Stomach smooth muscle (tissue), 2 donors: ENCODE results near the gene NR2F2.

ENCODE experiments used
- H3K27ac ChIP-seq: one replicate; pipeline ENCODE4 v1.7.0; 2013; ENCODE audit warnings: mild to moderate bottlenecking, low read length, inconsistent platforms
- H3K27me3 ChIP-seq, 2 donors: one replicate each; pipeline ENCODE4 v1.7.0; 2013; ENCODE audit warnings: low read length in 2 of 2; ENCODE audit not compliant: insufficient read depth in 2 of 2, control insufficient read depth in 1 of 2
- H3K36me3 ChIP-seq, 2 donors: one replicate each; pipeline ENCODE4 v1.7.0; 2013; ENCODE audit warnings: low read length in 2 of 2; ENCODE audit not compliant: control insufficient read depth in 2 of 2, insufficient read depth in 2 of 2
- H3K4me1 ChIP-seq: one replicate; pipeline ENCODE4 v1.7.0; 2013; ENCODE audit warnings: low read length; ENCODE audit not compliant: control insufficient read depth, insufficient read depth
- H3K4me3 ChIP-seq, 2 donors: one replicate each; pipeline ENCODE4 v1.7.0; 2013; ENCODE audit warnings: low read length in 2 of 2
- H3K9ac ChIP-seq, 2 donors: one replicate each; pipeline ENCODE4 v1.7.0; 2013; ENCODE audit warnings: low read length in 2 of 2, mild to moderate bottlenecking in 1 of 2
- H3K9me3 ChIP-seq, 2 donors: one replicate each; pipeline ENCODE4 v1.7.0; 2013; ENCODE audit warnings: low read length in 2 of 2; ENCODE audit not compliant: control insufficient read depth in 2 of 2
- donor health status: healthy.
- donor health status: Pancreatic carcinoma.

NR2F2 gene

DNA sequence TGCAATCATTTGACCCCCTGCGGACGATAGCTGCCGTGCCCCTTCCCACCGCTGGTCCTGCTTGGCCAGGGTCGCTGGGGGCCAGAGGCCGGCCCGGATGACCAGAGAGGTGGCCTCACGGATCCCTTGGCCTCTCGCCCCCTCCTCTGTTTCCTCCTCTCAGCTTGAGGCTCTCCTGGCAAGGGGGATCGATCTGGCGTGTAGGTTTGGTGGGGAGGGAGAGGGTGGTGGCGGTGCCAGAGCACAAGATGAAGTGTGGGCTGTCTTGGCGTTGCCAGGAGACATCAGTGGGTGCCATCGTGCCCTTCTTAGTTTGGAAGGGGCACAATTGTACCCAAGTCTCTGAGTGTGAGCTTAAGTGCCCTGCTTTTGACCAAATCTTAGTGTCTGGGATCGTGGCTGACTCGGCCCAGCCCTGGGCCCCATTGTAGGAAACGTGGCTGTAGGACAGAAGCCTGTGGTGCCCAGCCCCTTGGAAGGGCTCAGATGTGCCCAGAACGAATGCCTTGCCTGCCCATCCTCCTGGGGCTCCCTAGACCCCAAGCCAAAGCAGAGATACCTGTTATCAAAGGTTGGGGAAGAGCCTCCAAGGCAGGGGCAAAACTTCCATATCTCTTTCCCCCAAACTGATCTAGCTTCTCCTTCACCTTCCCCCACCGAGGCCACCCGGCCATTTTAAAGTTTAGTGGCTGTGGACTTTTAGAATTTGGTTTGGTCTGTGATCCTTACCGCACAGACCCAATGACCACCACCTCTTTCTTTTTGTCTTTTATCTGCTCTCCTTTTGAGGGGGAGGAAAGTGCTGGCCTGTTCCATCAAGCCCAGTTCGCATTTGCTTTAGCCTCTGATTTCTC lies 14.4 kb downstream of the NR2F2 start:
- Histone ChIP-seq H3K4me1 (peaks cover 59% of the 10 kb centered on the region), H3K4me3 (peak overlapping the region; percentile 80 to 100), H3K9me3 (no peaks in the 10 kb centered on the region), H3K9ac (peak overlapping the region; percentile 73 to 83), H3K27ac (peak overlapping the region; percentile 98), H3K27me3 (no peaks in the 10 kb centered on the region), H3K36me3 (no peaks in the 10 kb centered on the region)

DNA sequence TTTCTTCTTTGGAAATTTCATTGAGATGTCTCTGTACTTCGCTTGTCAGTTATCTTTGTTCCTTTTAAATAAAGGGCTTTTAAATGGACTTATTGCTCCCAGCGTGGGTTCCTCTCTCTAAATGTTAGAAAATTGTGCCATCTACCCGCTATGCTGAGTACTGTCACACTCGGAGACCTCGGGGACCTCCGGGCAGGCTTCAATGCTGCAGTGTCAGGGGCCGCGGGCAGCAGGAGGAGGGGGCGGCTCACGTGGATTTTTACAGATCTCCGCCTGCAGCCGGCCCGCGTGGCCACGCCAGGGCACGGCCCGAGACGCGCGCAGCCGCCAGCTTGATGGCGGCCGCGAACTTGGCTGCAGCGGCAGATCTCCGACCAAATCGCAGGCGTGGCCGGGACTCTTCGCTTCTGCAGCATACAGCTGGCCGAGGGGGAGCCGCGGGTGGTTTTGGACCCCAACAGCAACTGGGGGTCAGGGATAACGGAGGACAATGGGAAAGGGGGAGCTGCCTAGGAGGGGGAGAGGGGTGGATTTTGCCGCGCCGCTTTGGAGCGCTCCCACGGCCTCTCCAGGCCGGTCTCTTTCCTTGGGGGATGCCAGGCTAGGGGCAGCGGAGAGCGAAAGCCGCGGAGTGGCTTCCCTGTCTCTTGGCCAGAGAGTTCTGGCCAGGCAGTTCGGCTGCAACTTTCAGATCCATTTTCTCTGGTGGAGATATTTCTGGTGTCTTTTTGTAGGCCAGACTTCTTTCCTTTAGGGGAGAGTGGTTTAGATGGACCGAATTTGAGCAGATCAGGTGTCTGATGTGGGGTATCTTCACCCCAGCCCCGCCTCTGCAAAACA lies 15.3 kb downstream of the NR2F2 start:
- H3K27me3 ChIP-seq, result no peaks in the 10 kb centered on the region
- no peaks in the 10 kb centered on the region for H3K36me3 ChIP-seq
- H3K9ac ChIP-seq, result peak overlapping the region; percentile 73 to 83
- H3K4me3 ChIP-seq, result peak overlapping the region; percentile 80 to 100
- peaks cover 60% of the 10 kb centered on the region for H3K4me1 ChIP-seq
- peak overlapping the region; percentile 98 for H3K27ac ChIP-seq
- no peaks in the 10 kb centered on the region for H3K9me3 ChIP-seq

DNA sequence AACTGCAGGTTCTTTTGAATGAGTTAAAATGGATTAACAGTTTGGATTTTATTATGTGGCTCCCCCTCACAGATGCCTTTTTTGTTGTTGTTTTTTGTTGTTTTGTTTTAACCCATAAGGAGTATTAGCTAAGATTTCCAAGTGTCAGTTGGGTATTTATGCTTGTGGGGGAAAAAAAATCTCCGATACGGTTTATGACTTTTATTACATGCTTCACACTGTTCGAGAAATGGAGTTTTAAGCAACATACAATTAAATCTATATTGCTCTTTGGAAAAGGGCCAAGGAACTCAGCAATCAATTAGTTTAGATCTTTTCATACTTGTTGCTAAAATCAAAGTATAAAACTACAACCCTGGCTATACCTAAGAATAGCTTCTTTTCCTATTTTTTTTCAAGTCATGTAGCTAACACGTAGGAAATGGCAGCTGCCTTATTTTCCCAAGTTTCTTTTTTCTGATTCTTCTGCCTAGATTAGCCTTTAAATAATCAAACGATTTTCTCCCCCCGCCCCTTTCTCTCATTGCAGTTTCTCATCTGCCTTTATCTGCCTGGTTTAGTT lies 16.0 kb downstream of the NR2F2 start:
- H3K4me1 ChIP-seq, result peaks cover 66% of the 10 kb centered on the region
- no peaks in the 10 kb centered on the region for H3K9me3 ChIP-seq
- H3K27ac ChIP-seq, result peak overlapping the region; percentile 98
- H3K36me3 ChIP-seq, result no peaks in the 10 kb centered on the region
- H3K4me3 ChIP-seq, result peak overlapping the region; percentile 80 to 100
- peak overlapping the region; percentile 73 to 83 for H3K9ac ChIP-seq
- no peaks in the 10 kb centered on the region for H3K27me3 ChIP-seq

DNA sequence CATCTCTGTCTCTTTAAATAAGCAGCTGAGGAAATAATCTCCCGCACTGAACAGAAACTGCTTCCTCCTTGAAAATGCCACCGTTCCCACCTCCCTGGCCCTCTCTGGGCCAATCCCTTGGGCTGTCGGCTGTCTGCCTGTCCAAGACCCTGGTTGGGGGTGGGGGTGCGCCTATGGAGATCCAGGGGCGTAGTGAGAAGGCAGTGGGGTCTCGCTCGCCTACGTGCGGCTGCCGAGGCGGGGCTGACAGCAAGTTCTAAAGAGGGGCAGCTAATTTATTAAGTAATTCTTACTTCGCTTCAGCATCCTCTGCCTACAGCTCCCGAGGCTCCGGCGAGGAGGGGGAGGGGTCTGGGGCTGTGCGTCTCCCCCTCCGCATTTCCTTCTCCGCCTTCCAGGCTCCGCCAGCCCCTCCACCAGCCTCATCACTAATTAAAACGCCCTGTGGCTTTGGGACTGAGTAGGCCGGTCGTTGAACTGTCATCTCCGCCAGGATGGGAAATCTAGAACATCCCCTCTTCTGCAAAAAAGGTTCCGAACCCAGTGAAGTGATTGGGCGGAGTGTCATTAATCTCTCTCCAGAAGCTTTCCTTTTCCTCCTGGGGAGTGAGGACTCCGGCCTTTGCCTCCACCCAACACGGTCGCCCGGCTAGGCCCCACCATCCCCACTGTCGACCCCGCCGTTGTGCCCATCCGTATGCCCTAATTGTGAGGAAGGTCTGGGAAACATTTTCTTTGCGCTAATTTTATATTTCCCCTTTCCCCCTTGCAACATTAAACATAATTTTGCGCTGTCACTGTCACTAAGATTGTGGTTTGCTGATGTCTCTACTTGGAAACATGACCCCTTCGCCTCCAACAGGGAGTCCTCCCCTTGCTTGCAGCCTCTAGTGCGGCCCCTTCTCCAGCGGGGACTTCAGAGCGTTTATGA lies 16.9 kb downstream of the NR2F2 start:
- Histone ChIP-seq H3K9ac (peak overlapping the region; percentile 73 to 83), H3K36me3 (no peaks in the 10 kb centered on the region), H3K27ac (peak overlapping the region; percentile 98), H3K9me3 (no peaks in the 10 kb centered on the region), H3K4me1 (peaks cover 69% of the 10 kb centered on the region), H3K4me3 (peak overlapping the region; percentile 80 to 100), H3K27me3 (no peaks in the 10 kb centered on the region)

DNA sequence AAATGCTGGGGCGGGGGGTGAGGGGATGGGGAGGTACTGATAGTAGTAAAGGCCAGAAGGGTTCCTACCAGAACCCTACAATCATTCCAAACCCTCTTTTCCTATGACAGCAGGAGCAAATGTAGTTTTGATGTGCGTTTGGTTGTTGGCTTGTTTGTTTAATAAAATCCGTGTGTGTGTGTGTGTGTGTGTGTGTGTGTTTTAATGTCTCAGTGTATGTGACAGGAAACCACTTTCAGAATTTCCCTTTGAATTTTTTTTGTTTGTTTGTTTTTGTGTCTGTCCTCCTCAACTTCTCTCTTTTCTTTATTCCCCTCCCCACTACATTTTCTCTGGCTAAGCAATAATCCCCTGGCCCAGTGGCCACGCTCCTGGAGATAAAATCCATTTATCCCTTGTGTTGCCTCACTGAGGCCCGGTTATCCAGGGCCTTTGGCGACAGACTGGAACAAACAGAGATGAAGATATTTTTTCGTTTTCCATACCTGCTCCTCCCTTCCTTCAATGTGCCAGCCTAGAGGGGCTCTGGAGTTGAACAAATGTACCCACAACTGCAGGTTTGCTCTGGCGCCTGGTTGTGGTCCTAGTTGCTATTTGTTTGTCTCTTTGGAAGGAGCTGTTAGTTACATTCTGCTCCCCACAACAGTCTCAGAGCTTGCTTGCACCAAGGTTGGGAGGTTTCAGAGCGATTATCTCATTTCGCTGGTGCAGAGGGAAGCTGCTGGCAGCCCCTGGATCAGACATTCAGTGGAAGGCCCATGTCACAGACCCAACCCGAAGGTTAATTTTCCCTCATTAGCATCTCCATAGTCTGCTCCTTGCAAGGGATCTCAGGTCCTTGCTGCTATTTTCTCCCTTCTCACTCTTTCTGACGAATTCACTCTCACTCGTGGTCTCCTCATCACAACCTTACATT lies 17.9 kb downstream of the NR2F2 start:
- Histone ChIP-seq H3K27me3 (no peaks in the 10 kb centered on the region), H3K27ac (peak overlapping the region; percentile 98), H3K4me3 (peak overlapping the region; percentile 80 to 100), H3K9ac (peak overlapping the region; percentile 69 to 83), H3K4me1 (peaks cover 71% of the 10 kb centered on the region), H3K36me3 (no peaks in the 10 kb centered on the region), H3K9me3 (no peaks in the 10 kb centered on the region)

DNA sequence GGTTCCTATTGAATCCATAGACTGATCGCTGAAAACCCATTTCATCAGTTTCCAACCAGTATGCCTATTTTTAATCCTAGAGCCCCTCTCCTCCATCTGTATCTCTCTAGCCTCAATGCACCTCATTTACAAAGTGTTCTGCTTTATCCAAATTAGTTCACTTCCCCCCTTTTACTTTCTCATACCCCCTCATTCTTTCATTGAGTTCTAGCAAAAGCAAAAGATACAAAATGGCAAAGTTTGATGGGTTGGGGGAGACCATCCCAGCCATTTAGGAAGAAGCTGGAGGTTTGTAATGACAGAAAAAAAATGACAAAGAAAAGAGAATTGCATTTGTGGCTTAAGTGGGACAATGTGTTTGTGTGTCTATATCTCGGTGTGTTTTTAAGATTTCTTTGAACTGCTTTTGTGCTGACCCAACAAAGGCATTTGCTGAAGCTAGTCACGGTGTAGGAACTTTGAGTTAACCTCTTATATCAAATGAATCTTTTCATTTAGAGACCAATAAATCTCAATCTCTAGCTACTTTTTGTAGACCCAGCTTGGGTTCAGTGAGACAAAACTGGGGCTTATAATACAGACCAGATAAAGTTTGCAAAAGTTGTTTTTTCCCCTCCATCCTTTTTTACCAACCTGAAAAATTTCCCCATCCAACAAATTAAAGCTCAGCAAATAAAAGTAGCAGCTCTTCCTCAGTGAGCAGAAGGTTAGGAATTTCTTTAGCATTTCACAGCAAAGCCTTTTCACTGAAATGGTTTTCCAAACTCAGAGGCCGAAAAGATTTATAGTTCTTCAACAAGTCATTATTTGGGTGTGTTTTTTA lies 18.7 kb downstream of the NR2F2 start:
- Histone ChIP-seq H3K4me3 (peak overlapping the region; percentile 80 to 100), H3K36me3 (no peaks in the 10 kb centered on the region), H3K9me3 (no peaks in the 10 kb centered on the region), H3K27me3 (no peaks in the 10 kb centered on the region), H3K27ac (peak overlapping the region; percentile 98), H3K9ac (peak overlapping the region; percentile 69 to 83), H3K4me1 (peaks cover 68% of the 10 kb centered on the region)

DNA sequence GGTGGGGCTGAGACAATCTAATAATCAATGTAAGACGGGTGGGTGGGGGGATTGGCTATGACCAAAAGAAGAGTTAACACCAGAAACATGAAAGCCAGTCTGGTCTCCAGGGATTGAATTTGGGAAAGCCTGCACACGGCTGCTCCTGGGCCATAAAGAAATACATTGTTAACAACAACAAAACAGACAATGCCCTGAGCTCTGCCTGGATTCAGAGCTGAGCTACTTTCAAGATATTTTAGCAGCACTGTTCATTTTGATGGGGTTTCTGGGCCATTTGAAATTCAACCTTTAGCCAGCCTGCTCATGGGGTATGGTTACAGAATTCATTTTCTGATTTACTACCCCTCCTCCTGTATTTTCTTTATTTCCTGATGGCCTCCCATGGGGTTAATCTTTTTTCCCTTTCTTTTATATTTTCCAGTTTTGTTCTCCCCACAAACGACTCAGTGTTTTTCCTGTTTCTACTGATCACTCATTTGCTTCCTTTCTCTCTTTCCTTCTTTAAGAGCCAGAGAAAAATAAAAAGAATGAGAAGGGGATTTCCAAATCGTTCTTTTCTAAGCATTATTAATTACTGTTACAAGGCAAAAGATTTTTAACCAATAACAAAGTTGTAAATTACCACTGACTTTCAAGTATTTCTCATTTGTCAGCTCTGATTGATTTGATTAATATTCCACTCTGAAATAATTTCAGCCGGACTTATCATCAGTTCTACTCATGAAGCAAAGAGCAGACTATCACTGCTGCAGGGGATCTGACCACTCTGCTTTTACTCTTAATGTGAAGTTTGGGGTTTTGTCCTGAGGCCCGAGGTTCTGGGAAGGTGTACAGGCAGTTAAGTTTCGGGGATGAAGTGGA lies 19.6 kb downstream of the NR2F2 start:
- H3K4me1 ChIP-seq, result peaks cover 60% of the 10 kb centered on the region
- no peaks in the 10 kb centered on the region for H3K27me3 ChIP-seq
- peak overlapping the region in 1 of 2 donors; percentile 85 for H3K4me3 ChIP-seq
- H3K9ac ChIP-seq, result peak overlapping the region; percentile 66 to 83
- H3K27ac ChIP-seq, result peak overlapping the region; percentile 98
- H3K9me3 ChIP-seq, result no peaks in the 10 kb centered on the region
- no peaks in the 10 kb centered on the region for H3K36me3 ChIP-seq

DNA sequence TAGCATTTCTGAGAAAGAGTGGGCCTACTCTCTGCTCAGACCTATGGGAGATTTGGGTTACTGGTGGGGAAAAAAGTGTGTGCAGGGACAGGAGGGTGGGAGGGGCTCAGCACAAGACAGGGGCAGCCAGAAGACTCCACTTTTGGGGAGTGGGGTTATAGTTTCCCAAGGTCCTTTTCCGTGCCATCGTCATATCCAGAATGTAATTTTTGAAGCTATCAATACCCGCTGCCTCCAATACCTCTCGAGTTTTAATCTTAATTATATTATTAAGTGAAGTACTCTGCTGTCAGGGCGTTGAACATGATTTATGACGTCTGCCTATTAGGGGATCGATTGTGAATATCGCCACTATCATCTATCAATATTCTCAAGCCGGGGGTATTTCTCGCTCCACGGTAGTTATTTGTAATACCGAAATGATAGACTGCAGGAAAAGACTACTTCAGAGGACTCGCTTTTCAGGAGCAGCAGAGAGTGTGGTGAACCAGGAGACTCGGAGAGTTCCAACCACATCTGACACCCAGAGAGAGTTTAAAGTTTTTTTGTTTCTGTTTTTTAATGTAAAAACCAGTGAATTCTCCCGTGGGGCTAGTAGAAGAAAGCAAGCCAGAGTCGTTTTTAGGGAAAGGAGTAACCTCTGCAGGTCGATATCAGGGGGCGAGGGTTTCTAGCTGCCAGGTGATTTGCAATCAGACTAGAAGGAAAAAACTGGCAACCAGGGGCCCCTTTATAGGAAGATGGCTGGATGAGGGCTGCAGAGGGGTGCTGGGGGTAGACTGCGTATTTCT lies 20.6 kb downstream of the NR2F2 start:
- peaks cover 60% of the 10 kb centered on the region for H3K4me1 ChIP-seq
- H3K27ac ChIP-seq, result peak overlapping the region; percentile 98

More for the DNA sequence above, 20.6 kb downstream of the NR2F2 start:
- H3K9ac ChIP-seq, result peak overlapping the region; percentile 82 to 83
- no peaks in the 10 kb centered on the region for H3K36me3 ChIP-seq
- peak overlapping the region; percentile 37 to 85 for H3K4me3 ChIP-seq
- no peaks in the 10 kb centered on the region for H3K9me3 ChIP-seq
- H3K27me3 ChIP-seq, result no peaks in the 10 kb centered on the region
